CD14-positive monocyte (primary cell): ENCODE results near the gene IL1RL1. TPM values are rescaled to one million over a fixed set of nuclear protein-coding genes. Genes with fewer than 3 reads are reported as not detected.

ENCODE experiments used
- DNase-seq, 3 donors: peaks; one replicate each; pipeline ENCODE4 v3.0.0-alpha.2; 2011 to 2022
- H2AFZ ChIP-seq: 2 replicates; pipeline ENCODE4 v1.6.0; 2012; ENCODE audit warnings: mild to moderate bottlenecking, low read depth, low read length, inconsistent platforms; ENCODE audit not compliant: insufficient read depth, poor library complexity, severe bottlenecking
- H3K27ac ChIP-seq, 2 donors: 1 replicate in 1 of 2; 2 replicates in 1 of 2; pipeline ENCODE4 v1.5.1; 2012 to 2013; ENCODE audit warnings: low read length in 2 of 2, control low read depth in 1 of 2, inconsistent platforms in 1 of 2, low read depth in 1 of 2, mild to moderate bottlenecking in 1 of 2
- H3K27me3 ChIP-seq, 2 donors: one replicate each; pipeline versions ENCODE4 v1.6.0 to v1.6.1; 2011 to 2013; ENCODE audit warnings: low read length in 2 of 2; ENCODE audit not compliant: control insufficient read depth in 2 of 2, insufficient read depth in 2 of 2
- H3K36me3 ChIP-seq, 2 donors: replicated peaks in 1 of 2; 1 replicate in 1 of 2; 2 replicates in 1 of 2; pipeline versions ENCODE4 v1.5.1 to v1.6.1; 2012 to 2013; ENCODE audit warnings: low read length in 2 of 2, control low read depth in 1 of 2, inconsistent platforms in 1 of 2, mild to moderate bottlenecking in 1 of 2; ENCODE audit not compliant: insufficient read depth in 2 of 2, control insufficient read depth in 1 of 2
- H3K4me1 ChIP-seq, 2 donors: 1 replicate in 1 of 2; 2 replicates in 1 of 2; pipeline versions ENCODE4 v1.5.1 to v1.6.1; 2012 to 2013; ENCODE audit warnings: low read length in 2 of 2, control low read depth in 1 of 2, inconsistent platforms in 1 of 2, mild to moderate bottlenecking in 1 of 2, moderate library complexity in 1 of 2; ENCODE audit not compliant: insufficient read depth in 2 of 2, control insufficient read depth in 1 of 2
- H3K4me2 ChIP-seq: replicated peaks from 2 replicates; pipeline ENCODE3; 2012; ENCODE audit warnings: low read length, moderate library complexity, mild to moderate bottlenecking; ENCODE audit not compliant: poor library complexity, severe bottlenecking; ENCODE audit errors: extremely low read depth
- H3K4me3 ChIP-seq, 3 experiments: fragments of 200-600 bp in 1 of 3; sonication (generic) in 1 of 3; replicated peaks in 1 of 3; 1 replicate in 2 of 3; 2 replicates in 1 of 3; pipeline ENCODE4 v1.5.1; 2011 to 2013; ENCODE audit warnings: low read length in 3 of 3, mild to moderate bottlenecking in 3 of 3, control low read depth in 2 of 3, low read depth in 2 of 3, inconsistent platforms in 1 of 3, moderate library complexity in 1 of 3
- H3K79me2 ChIP-seq: 2 replicates; pipeline ENCODE4 v1.6.0; 2012; ENCODE audit warnings: mild to moderate bottlenecking, control low read depth, inconsistent platforms, low read length, moderate library complexity; ENCODE audit not compliant: insufficient read depth
- H3K9ac ChIP-seq: 2 replicates; pipeline ENCODE4 v1.6.0; 2017; ENCODE audit warnings: low read length, mild to moderate bottlenecking; ENCODE audit not compliant: insufficient read depth, poor library complexity, severe bottlenecking
- H3K9me3 ChIP-seq, 2 donors: replicated peaks in 1 of 2; 1 replicate in 1 of 2; 2 replicates in 1 of 2; pipeline versions ENCODE4 v1.5.1 to v1.6.1; 2012 to 2013; ENCODE audit warnings: low read length in 2 of 2, control low read depth in 1 of 2; ENCODE audit not compliant: control insufficient read depth in 1 of 2, insufficient read depth in 1 of 2
- H4K20me1 ChIP-seq: 2 replicates; pipeline ENCODE4 v1.6.0; 2012; ENCODE audit warnings: mild to moderate bottlenecking, low read length, control low read depth, moderate library complexity; ENCODE audit not compliant: insufficient read depth
- H3K27ac Mint-ChIP-seq, 7 donors: one replicate each; pipeline ENCODE4 v1.8.0; 2020; ENCODE audit warnings: mild to moderate bottlenecking in 7 of 7, mixed read lengths in 7 of 7, moderate library complexity in 6 of 7, inconsistent platforms in 2 of 7
- H3K27me3 Mint-ChIP-seq, 3 donors: one replicate each; pipeline ENCODE4 v1.8.0; 2021 to 2022; ENCODE audit warnings: low read depth in 3 of 3, mild to moderate bottlenecking in 3 of 3, mixed read lengths in 3 of 3, moderate library complexity in 3 of 3, inconsistent platforms in 1 of 3
- H3K36me3 Mint-ChIP-seq, 2 donors: one replicate each; pipeline ENCODE4 v1.8.0; 2020; ENCODE audit warnings: mixed read lengths in 2 of 2, inconsistent platforms in 1 of 2, mild to moderate bottlenecking in 1 of 2
- H3K4me1 Mint-ChIP-seq: one replicate; pipeline ENCODE4 v1.8.0; 2020; ENCODE audit warnings: mild to moderate bottlenecking, mixed read lengths
- H3K4me3 Mint-ChIP-seq, 2 donors: one replicate each; pipeline ENCODE4 v1.8.0; 2020; ENCODE audit warnings: mild to moderate bottlenecking in 2 of 2, mixed read lengths in 2 of 2, moderate library complexity in 1 of 2
- H3K9me3 Mint-ChIP-seq, 7 donors: one replicate each; pipeline ENCODE4 v1.8.0; 2020 to 2022; ENCODE audit warnings: mixed read lengths in 7 of 7, mild to moderate bottlenecking in 6 of 7, moderate library complexity in 6 of 7, inconsistent platforms in 2 of 7
- WGBS: methylation state at CpG from one replicate; pipeline ENCODE4 v1.1.5; 2013; ENCODE audit warnings: missing lambda C conversion rate; ENCODE audit not compliant: insufficient coverage; 5-methylcytosine and 5-hydroxymethylcytosine counted together
- intact Hi-C, 2 donors: fragments of 100-400 bp; cut with micrococcal nuclease; formaldehyde crosslinking; loops; one replicate each; pipeline versions ENCODE4 v1.15.0 to v1.15.1; 2023
- polyA plus RNA-seq, 3 donors: library from polyadenylated mRNA; depleted of rRNA in 1 of 3; unstranded in 2 of 3; stranded (reverse) in 1 of 3; fragments of 300-500 nt in 2 of 3; fragments of >200 nt in 1 of 3; fragmentation: Illumina TruSeq in 2 of 3; gene quantifications; 1 replicate in 2 of 3; 2 replicates in 1 of 3; pipeline ENCODE4 v1.2.3, GENCODE V29; 2012 to 2021
- TF ChIP-seq, protein P1 (sequence below): fragments of 200-600 bp; IDR thresholded peaks from one replicate; pipeline ENCODE4 v1.8.0; 2022; ENCODE audit warnings: antibody characterized with exemption, mild to moderate bottlenecking

IL1RL1 gene
- polyA plus RNA-seq, 3 donors: not detected

DNA sequence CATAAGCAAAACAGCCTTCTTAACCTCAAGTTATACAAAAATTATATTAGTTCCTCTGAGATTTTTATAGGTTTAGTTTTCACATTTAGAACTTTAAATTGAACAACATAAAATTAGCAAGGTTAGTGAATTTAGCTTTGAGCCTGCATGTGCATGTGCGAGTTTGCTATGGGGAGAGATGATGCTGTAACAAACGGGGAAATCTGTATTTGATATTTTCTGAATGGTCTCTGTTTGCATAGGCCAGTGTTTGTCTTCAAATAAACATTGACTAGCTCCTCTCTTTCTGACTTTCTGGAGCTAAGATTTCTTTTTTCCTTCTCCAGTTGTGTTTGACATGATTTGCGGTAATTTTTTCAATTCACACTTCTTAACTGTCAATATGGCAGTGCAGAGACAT is 80.7 kb downstream of the IL1RL1 start:
- Histone ChIP-seq H3K4me3 (no peak overlapping the region), H3K9me3 (no peaks in the 10 kb centered on the region), H3K4me1 (no peaks in the 10 kb centered on the region), H3K27me3 (no peaks in the 10 kb centered on the region), H3K27ac (no peak overlapping the region), H3K9ac (no peak overlapping the region), H3K4me2 (no peak overlapping the region), H3K79me2 (no peaks in the 10 kb centered on the region), H4K20me1 (no peaks in the 10 kb centered on the region), H3K36me3 (no peaks in the 10 kb centered on the region), H2AFZ (no peak overlapping the region)
- no peaks in the 10 kb centered on the region for H3K4me1 Mint-ChIP-seq
- H3K4me3 Mint-ChIP-seq: no peak overlapping the region
- no peak overlapping the region for H3K27ac Mint-ChIP-seq
- H3K9me3 Mint-ChIP-seq: peaks cover 0 to 2% (median 0%) of the 10 kb centered on the region in 7 donors
- H3K36me3 Mint-ChIP-seq: no peaks in the 10 kb centered on the region
- WGBS: no CpG with 5 or more reads among the region's 3 CpGs
- TF ChIP-seq, protein P1, sequence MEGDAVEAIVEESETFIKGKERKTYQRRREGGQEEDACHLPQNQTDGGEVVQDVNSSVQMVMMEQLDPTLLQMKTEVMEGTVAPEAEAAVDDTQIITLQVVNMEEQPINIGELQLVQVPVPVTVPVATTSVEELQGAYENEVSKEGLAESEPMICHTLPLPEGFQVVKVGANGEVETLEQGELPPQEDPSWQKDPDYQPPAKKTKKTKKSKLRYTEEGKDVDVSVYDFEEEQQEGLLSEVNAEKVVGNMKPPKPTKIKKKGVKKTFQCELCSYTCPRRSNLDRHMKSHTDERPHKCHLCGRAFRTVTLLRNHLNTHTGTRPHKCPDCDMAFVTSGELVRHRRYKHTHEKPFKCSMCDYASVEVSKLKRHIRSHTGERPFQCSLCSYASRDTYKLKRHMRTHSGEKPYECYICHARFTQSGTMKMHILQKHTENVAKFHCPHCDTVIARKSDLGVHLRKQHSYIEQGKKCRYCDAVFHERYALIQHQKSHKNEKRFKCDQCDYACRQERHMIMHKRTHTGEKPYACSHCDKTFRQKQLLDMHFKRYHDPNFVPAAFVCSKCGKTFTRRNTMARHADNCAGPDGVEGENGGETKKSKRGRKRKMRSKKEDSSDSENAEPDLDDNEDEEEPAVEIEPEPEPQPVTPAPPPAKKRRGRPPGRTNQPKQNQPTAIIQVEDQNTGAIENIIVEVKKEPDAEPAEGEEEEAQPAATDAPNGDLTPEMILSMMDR: no peak
- H3K27me3 Mint-ChIP-seq: no peaks in the 10 kb centered on the region
- no peak for DNase-seq
- intact Hi-C loops: no loop called here

DNA sequence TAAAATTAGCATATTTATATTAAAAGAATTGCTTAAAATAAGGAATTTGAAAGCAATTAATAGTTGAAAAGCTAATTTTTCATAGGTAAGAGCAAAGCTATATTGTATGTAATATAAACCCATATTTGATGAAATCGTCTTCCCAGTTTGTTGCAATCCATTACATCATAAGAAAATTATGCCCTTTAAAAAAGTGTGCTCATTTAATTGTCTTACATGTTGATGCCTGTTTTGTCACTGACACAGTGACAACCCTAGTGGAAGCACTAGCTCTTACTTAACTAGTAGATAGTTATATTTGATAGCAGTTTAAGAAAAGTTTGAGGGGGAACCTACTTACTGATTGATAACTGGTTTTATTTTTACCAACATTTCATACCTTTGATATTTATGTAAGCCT is 81.6 kb downstream of the IL1RL1 start:
- WGBS: no CpG with 5 or more reads among the region's 1 CpG
- no peak overlapping the region for H3K27ac Mint-ChIP-seq
- H2AFZ ChIP-seq: no peak overlapping the region
- no peak overlapping the region for H3K4me3 ChIP-seq
- H3K9ac ChIP-seq: no peak overlapping the region
- no peaks in the 10 kb centered on the region for H3K9me3 ChIP-seq
- peaks cover 0 to 2% (median 0%) of the 10 kb centered on the region in 7 donors for H3K9me3 Mint-ChIP-seq
- no peaks in the 10 kb centered on the region for H3K27me3 Mint-ChIP-seq
- no peaks in the 10 kb centered on the region for H4K20me1 ChIP-seq
- DNase-seq: no peak
- H3K27me3 ChIP-seq: no peaks in the 10 kb centered on the region
- H3K36me3 ChIP-seq: no peaks in the 10 kb centered on the region
- H3K4me1 Mint-ChIP-seq: no peaks in the 10 kb centered on the region
- intact Hi-C loops: no loop called here
- H3K79me2 ChIP-seq: no peaks in the 10 kb centered on the region
- TF ChIP-seq, protein P1: no peak
- H3K36me3 Mint-ChIP-seq: no peaks in the 10 kb centered on the region
- no peak overlapping the region for H3K4me2 ChIP-seq
- no peak overlapping the region for H3K4me3 Mint-ChIP-seq
- no peak overlapping the region for H3K27ac ChIP-seq
- no peaks in the 10 kb centered on the region for H3K4me1 ChIP-seq
